Effector memory CD4-positive, alpha-beta T cell (primary cell): ENCODE data around the gene LSS.

Source experiments
- DNase-seq, 3 donors: peaks; one replicate each; pipeline ENCODE4 v3.0.0-alpha.2; 2020
- H3K27ac ChIP-seq: 2 replicates; pipeline ENCODE4 v1.7.0; 2013; ENCODE audit warnings: mild to moderate bottlenecking, low read length, moderate library complexity; ENCODE audit not compliant: insufficient read depth, poor library complexity, severe bottlenecking
- H3K27me3 ChIP-seq: replicated peaks from 2 replicates; pipeline ENCODE4 v1.7.0; 2013; ENCODE audit warnings: mild to moderate bottlenecking, low read length; ENCODE audit not compliant: insufficient read depth, control insufficient read depth, poor library complexity, severe bottlenecking
- H3K36me3 ChIP-seq: 2 replicates; pipeline ENCODE4 v1.7.0; 2013; ENCODE audit warnings: mild to moderate bottlenecking, low read length, moderate library complexity; ENCODE audit not compliant: control insufficient read depth, insufficient read depth
- H3K4me1 ChIP-seq: 2 replicates; pipeline ENCODE4 v1.7.0; 2013; ENCODE audit warnings: low read length, mild to moderate bottlenecking; ENCODE audit not compliant: control insufficient read depth, insufficient read depth, poor library complexity, severe bottlenecking
- H3K4me3 ChIP-seq: 2 replicates; pipeline ENCODE4 v1.7.0; 2013; ENCODE audit warnings: low read length, low read depth, mild to moderate bottlenecking; ENCODE audit not compliant: insufficient read depth, poor library complexity, severe bottlenecking
- H3K9me3 ChIP-seq: 2 replicates; pipeline ENCODE4 v1.7.0; 2013; ENCODE audit warnings: mild to moderate bottlenecking, low read length, moderate library complexity; ENCODE audit not compliant: control insufficient read depth

The LSS gene

DNA sequence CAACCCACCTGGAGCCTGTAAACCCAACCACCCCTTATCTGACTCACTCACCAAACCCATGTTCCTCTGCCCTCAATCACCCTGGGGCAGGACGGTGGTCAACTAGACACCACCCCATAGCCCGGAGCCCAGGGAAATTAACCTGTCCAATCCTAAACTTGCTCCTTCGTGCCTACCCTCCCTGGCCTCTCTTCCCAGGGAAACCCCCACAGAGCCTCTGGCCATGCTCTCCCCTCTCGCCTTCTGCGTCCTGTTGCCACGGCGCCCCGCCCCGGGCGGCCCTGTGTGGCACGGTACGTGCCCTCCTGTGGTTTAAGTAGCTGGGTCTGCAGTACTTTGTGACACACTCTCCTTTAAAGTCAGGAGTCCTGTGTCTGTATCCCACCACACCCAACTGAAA lies 69.2 kb downstream of the LSS start:
- Histone ChIP-seq H3K27me3 (no peaks in the 10 kb centered on the region), H3K4me3 (no peak overlapping the region), H3K9me3 (no peaks in the 10 kb centered on the region), H3K27ac (no peak overlapping the region), H3K36me3 (no peaks in the 10 kb centered on the region), H3K4me1 (no peaks in the 10 kb centered on the region)
- DNase-seq: no peak

DNA sequence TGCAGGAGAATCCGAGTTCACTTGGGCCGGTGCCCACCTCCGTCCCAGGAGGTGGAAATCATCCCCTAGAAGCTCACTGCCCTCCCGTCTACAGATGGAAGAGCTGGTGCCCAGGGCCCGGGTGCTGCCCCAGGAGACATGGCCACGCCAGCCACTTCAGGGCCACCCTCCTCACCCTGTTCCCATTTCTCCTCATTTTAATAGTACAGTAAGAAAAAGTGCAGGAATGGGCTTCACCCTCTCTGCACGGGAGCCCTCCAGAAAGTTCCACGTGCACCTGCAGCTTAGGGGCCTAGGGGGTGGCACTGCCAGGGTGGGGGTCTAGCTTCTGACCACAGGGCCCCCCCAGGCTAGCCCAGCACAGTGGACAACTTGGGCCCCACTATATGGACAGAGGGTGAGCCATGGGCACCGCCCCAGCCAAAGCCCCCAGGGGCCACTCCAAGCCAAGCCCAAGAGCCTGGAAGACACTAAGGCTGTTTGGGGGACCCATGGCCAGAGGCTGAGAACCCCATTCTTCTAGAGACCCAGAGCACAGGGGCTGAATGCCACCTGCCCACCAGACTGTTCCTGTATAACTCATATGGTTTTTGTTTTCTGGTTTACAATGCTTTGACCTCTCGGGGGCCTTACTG lies 69.8 kb downstream of the LSS start:
- H3K36me3 ChIP-seq: no peaks in the 10 kb centered on the region
- H3K27ac ChIP-seq: no peak overlapping the region
- H3K27me3 ChIP-seq: no peaks in the 10 kb centered on the region
- no peak for DNase-seq
- no peaks in the 10 kb centered on the region for H3K9me3 ChIP-seq
- no peaks in the 10 kb centered on the region for H3K4me1 ChIP-seq
- no peak overlapping the region for H3K4me3 ChIP-seq

DNA sequence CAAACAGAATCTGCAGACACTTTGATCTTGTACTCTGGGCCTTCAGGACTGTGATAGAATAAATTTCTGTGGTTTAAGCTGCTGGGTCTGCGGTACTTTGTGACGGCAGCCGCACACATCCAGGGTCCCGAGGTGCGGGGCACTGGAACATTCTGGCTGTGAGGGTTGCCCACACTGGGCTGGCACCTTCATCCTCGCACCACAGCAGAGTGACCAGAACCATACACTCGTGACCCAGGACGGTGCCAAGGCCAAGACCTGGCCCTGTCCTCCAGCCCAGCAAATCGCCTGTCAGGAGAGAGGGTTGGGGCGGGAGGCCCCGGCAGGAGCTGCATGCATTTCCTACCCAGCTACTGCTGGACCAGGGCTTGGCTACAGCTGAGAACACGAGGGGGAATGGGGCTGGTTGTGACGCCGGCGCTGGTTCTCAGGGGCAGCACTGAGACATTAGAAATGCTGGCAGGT lies 70.6 kb downstream of the LSS start:
- Histone ChIP-seq H3K4me1 (no peaks in the 10 kb centered on the region), H3K36me3 (no peaks in the 10 kb centered on the region), H3K27ac (no peak overlapping the region), H3K9me3 (no peaks in the 10 kb centered on the region), H3K4me3 (no peak overlapping the region), H3K27me3 (no peaks in the 10 kb centered on the region)
- DNase-seq: no peak

DNA sequence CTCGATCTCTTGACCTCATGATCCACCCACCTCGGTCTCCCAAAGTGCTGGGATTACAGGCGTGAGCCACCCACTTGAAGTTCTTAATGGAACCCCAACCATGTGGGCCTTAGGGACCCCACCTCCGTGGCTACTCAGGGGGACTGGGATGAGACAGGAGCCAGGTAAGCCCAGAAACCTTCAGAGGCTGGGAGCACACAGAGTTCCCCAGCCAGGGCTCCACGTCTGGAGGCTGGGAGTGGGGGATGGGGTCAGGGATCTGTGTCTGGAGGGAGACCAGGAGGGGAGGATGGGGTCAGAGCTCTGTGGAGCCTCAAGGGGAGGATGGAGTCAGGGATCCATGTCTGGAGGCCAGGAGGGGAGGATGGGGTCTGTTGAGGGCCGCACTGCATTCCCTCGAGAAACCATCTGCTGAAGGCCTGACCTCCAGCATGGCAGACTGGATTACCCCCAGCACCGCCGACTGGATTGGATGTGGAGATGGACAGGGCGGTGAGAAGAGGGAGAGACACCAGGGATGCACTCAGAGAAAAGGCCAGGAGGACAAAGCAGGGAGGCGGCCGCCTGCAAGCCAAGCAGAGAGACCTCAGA lies 71.1 kb downstream of the LSS start:
- Histone ChIP-seq H3K4me3 (no peak overlapping the region), H3K27me3 (no peaks in the 10 kb centered on the region), H3K4me1 (no peaks in the 10 kb centered on the region), H3K27ac (no peak overlapping the region), H3K9me3 (no peaks in the 10 kb centered on the region), H3K36me3 (no peaks in the 10 kb centered on the region)
- no peak for DNase-seq

DNA sequence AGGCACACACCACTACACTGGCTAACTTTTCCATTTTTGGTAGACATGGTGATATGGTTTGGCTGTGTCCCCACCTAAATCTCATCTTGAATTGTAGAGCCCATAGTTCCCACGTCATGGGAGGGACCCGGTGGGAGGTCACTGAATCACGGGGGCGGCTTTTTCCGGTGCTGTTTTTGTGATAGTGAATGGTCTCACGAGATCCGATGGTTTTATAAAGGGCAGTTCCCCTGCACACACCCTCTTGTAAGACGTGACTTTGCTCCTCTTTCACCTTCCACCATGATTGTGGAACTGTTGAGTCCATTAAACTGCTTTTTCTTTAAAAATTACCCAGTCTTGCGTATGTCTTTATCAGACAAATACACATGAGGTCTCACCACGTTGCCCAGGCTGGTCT lies 71.9 kb downstream of the LSS start:
- H3K27ac ChIP-seq: no peak overlapping the region

DNA sequence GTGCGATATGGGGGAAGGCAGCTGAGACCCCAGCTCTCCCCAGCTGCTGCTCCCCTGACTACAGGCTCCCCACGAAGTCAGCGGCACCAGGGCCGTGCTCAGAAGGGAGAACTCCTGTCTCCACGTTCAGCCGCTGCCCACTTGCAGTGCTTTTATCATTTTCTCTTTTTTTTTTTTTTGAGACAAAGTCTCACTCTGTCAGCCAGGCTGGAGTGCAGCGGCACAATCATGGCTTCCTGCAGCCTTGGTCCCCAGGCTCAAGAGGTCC lies 72.3 kb downstream of the LSS start:
- Histone ChIP-seq H3K27ac (no peak overlapping the region), H3K4me3 (no peak overlapping the region), H3K4me1 (no peaks in the 10 kb centered on the region), H3K36me3 (no peaks in the 10 kb centered on the region), H3K9me3 (no peaks in the 10 kb centered on the region), H3K27me3 (no peaks in the 10 kb centered on the region)
- DNase-seq: no peak

More for the DNA sequence above, 71.9 kb downstream of the LSS start:
- Histone ChIP-seq H3K36me3 (no peaks in the 10 kb centered on the region), H3K4me1 (no peaks in the 10 kb centered on the region), H3K4me3 (no peak overlapping the region), H3K9me3 (no peaks in the 10 kb centered on the region), H3K27me3 (no peaks in the 10 kb centered on the region)
- DNase-seq: no peak

DNA sequence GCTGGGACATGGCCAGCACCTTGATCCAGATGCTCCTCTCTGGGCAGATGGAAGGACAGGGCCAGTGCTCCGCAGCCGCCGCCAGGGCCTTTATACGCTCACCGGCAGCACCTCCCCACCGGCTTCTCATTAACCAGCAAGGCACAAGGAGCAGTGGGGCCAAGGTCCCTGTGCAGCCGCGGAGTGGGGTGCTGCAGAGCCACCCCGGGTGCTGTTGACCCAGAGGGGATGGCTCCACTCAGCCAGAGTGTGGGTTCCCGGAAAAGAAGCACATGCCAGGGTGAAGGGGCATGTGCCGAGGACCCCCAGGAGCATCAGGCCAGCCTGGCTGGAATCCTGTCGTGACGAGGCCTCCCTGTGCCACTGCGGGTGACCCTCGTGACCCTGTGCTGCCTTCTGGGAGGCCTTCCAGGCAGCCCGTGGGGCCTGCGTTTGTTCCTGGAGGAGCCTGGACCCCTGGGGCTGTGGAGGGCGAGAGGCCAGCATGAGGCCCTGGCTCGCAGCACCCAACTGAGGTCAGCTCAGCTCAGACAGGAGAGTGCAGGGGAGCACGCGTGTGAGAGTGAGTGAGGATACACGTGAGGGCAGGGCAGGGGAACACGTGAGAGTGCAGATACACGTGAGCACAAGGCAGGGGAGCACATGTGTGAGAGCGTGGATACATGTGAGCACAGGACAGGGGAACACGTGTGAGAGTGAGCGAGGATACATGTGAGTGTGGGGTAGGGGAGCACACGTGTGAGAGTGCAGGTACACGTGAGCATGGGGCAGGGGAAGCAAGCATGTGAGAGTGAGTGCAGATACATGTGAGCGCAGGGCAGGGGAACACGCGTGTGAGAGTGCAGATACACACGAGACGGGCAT lies 72.8 kb downstream of the LSS start, which contains the start of gene FTCD:
Gene FTCD (minus strand): TSS at position 66 of the 864 bp plus-strand sequence. CDS start 56 bp downstream, at position 10.
- Histone ChIP-seq H3K9me3 (no peaks in the 10 kb centered on the region), H3K4me1 (no peaks in the 10 kb centered on the region), H3K27ac (no peak within 1 kb of the TSS), H3K36me3 (no peaks in the 10 kb centered on the region), H3K4me3 (no peak within 1 kb of the TSS), H3K27me3 (no peaks in the 10 kb centered on the region)
- DNase-seq: no peak

DNA sequence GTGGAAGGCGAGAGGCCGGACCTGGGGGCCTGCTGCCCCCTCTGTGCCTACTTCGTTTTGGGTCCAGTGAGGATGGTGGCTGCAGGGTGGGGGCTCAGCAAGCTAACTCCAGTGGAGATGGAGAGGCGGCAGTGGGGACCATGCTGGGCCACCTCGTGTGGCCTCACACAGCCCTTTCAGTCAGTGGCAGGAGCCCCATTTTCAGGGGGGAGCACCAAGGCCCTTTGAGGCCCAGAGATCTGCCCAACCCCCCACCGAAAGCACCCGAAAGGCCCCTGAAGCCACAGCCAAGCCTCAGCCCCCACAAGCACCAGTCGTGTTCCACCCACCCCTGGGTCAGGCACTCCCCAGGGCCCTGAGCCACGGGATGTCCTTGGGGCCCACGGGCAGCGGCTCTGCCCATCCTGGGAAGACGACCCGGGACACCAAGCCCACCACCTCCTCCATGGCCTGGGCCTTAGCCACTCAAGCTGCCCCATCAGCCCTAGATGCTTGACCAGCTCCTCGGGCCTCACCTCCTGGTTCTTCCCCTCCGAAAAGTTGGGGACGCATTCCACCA lies 73.5 kb downstream of the LSS start:
- H3K9me3 ChIP-seq: no peaks in the 10 kb centered on the region
- H3K36me3 ChIP-seq: no peaks in the 10 kb centered on the region
- H3K4me1 ChIP-seq: no peaks in the 10 kb centered on the region
- H3K27ac ChIP-seq: no peak overlapping the region
- no peaks in the 10 kb centered on the region for H3K27me3 ChIP-seq
- DNase-seq: no peak
- H3K4me3 ChIP-seq: no peak overlapping the region

DNA sequence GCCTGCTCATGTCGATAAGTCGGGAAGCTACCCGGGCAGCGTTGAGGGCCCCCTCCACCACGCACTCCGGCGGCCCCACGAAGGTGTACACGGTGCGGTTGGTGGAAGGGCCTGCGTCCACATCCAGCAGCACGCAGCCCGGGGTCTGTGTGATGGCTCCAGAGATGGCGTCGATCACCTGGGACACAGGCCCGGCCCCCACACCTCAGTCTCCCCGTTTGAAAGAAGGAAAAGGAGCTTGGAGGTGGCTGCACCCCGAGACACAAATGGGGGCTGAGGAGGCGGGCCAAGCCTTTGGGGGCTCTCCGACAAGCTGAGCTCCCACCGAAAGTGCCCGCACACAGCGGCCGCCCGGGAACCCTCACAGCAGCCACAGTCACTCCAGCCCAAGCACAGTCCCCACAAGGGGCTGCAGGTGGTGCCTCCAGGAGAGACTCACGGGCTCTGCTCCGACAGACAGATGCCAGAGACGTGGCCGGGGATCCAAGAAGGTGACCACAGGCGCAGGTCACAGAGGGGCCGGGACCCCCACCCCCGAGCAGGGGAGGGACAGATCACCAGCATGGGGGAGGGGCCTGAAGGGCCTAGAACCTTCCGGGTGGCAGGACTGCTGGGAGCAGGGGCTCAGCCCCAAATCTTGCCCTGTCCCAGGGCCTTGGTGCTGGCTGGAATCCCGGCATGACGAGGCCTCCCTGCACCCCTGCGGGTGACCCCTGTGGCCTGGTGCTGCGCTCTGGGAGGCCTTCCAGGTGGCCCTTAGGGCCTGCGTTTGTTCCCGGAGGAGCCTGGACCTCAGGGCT lies 74.2 kb downstream of the LSS start:
- no peak for DNase-seq
- Histone ChIP-seq H3K36me3 (no peaks in the 10 kb centered on the region), H3K27ac (no peak overlapping the region), H3K4me3 (no peak overlapping the region), H3K9me3 (no peaks in the 10 kb centered on the region), H3K4me1 (no peaks in the 10 kb centered on the region), H3K27me3 (no peaks in the 10 kb centered on the region)
